ENCODE measurements around the gene MOBP.

DNA sequence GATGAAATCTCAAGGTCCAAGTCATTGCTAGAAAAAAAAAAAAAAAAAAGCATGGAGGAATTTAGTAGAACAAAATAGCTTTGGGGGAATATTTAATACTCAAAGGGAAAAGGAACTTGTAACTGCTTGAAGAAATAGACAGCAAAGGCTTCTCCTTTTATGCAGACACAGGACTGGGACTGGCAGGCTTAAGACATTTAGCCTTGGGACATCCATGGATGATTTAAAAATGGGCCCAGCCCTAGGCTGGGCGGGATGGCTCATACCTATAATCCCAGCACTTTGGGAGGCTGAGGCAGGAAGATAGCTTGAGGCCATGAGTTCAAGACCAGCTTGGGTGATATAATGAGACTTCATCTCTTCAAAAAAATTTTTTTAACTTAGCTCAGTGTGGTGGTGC lies 41.2 kb upstream of the MOBP start:
- TF ChIP-seq EZH2 (IDR thresholded peaks at IDR 0.05), result no peak
- TF ChIP-seq POLR2AphosphoS5 (IDR thresholded peaks at IDR 0.05; ENCODE audit: borderline replicate concordance, low read depth, low read length), result no peak

Measured in SK-N-MC (cell line).